ENCODE results near the gene PTGES3.
A peak's percentile ranks its signal among the peaks of the same experiment; 100 is the strongest.

DNA sequence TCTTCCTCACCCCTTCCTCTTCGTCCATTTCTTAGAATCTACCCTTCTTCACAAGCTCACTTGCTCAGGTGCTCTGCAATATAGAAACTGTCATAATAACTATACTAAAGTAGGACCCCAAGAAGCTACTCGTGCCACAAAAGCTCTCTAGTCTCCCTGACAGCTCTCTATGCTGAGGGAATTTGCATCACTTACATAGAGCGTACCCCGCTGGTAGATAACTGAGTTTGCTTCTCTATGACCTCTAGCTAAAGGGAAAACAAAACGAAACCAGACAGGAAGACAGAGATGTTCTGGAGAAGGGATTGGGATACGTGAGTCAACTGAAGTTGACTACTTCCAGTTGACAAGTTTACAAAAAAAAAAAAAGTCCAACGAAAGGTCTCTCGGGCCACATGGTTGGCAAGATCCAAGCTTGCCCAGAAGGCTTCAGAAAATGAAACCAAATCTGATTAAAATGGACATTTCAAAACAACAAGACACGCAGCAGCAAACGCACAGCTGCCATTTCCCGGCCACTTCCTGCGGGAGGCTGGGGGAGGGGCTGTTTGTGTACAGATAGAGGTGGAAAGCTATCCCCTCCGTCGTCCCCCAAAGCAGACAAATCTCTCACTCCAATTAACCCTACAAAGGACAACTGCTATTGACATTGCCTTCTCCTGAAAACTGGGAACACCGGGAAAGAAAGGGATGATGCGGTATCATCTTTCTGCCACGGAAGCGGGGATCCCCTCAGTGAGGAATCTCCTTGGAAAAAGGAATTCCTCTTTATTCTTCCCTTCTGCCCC is 59.2 kb downstream of the PTGES3 start:
- TF ChIP-seq POLR2A (IDR thresholded peaks at IDR 0.05), result peak in 1 of 2 donors; percentile 27
- TF ChIP-seq, protein P1, sequence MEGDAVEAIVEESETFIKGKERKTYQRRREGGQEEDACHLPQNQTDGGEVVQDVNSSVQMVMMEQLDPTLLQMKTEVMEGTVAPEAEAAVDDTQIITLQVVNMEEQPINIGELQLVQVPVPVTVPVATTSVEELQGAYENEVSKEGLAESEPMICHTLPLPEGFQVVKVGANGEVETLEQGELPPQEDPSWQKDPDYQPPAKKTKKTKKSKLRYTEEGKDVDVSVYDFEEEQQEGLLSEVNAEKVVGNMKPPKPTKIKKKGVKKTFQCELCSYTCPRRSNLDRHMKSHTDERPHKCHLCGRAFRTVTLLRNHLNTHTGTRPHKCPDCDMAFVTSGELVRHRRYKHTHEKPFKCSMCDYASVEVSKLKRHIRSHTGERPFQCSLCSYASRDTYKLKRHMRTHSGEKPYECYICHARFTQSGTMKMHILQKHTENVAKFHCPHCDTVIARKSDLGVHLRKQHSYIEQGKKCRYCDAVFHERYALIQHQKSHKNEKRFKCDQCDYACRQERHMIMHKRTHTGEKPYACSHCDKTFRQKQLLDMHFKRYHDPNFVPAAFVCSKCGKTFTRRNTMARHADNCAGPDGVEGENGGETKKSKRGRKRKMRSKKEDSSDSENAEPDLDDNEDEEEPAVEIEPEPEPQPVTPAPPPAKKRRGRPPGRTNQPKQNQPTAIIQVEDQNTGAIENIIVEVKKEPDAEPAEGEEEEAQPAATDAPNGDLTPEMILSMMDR (IDR thresholded peaks at IDR 0.05), result no peak
